ENCODE results near the gene RXFP2.

The RXFP2 gene

DNA sequence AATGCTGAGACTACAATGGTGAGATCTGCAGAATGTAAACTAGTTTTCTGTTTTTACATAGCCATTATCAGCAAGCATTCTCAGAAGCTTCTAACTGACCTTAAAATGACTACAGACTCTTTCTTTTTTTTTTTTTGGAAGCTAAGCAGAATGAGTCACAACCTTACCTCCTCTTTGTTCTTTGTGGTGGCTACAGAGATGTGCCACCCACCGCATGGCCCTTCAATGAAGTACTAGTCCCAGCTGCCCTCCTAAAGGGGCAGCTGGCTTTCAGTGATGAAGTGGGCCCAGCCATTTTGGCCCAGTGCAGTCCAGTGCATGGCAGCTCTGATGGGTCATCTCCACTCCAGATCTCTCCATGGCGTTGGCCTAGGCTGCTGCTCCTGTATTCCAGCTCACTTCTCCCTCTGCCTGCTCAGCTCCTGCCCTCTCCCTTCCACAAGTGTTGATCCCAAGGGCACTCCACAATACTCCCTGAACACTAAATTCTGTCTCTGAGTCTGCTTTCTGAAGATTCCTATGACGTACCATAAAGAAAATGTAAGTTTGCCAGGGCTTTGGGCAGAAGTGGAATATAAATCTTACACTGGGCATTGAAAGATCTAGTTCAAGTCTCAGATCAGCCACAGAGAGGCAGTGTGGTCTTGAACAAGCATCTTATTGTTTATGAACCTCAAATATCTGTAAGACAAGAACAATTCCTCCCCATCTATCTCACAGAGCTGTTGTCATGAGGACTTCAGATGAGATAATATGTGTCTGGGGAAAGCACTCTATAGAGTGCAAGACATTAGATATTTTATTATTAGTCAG lies 85.6 kb downstream of the RXFP2 start:
- H3K36me3 ChIP-seq (ENCODE audit: control insufficient read depth in 2 of 2, insufficient read depth in 2 of 2, low read length in 2 of 2): no peaks in the 10 kb centered on the region
- H3K9ac ChIP-seq (ENCODE audit: low read length in 2 of 2): no peak overlapping the region
- no peak overlapping the region for H3K4me3 ChIP-seq (ENCODE audit: low read length in 2 of 2)
- peaks cover 3% of the 10 kb centered on the region for H3K4me1 ChIP-seq (ENCODE audit: control insufficient read depth, insufficient read depth, low read length)
- no peaks in the 10 kb centered on the region for H3K27me3 ChIP-seq (ENCODE audit: control insufficient read depth in 1 of 2, insufficient read depth in 2 of 2, low read length in 2 of 2)
- H3K9me3 ChIP-seq (ENCODE audit: control insufficient read depth in 2 of 2, low read length in 2 of 2): no peaks in the 10 kb centered on the region
- no peak overlapping the region for H3K27ac ChIP-seq (ENCODE audit: low read length)

DNA sequence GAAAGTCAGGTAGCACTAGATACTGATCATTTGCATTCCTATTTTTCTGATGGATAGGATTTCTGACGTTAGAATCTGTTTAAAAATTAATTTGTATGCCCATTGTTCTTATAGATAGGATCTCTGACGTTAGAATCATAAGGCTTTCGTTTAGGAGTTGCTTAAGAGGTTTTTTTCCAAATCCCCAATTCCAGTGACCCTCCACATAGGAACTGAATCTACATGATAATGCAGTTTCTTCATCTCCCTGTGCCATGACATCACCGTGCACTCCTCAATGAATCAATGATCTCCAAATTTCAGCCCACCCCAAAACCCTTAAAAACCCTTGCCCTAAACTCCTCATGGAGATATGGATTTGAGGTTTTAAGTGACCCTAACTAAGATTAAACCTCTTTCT lies 87.2 kb downstream of the RXFP2 start:
- Histone ChIP-seq H3K27ac (ENCODE audit: low read length) (no peak overlapping the region), H3K9ac (ENCODE audit: low read length in 2 of 2) (no peak overlapping the region), H3K27me3 (ENCODE audit: control insufficient read depth in 1 of 2, insufficient read depth in 2 of 2, low read length in 2 of 2) (no peaks in the 10 kb centered on the region), H3K9me3 (ENCODE audit: control insufficient read depth in 2 of 2, low read length in 2 of 2) (no peaks in the 10 kb centered on the region), H3K4me3 (ENCODE audit: low read length in 2 of 2) (no peak overlapping the region), H3K36me3 (ENCODE audit: control insufficient read depth in 2 of 2, insufficient read depth in 2 of 2, low read length in 2 of 2) (no peaks in the 10 kb centered on the region), H3K4me1 (ENCODE audit: control insufficient read depth, insufficient read depth, low read length) (peaks cover 3% of the 10 kb centered on the region)

DNA sequence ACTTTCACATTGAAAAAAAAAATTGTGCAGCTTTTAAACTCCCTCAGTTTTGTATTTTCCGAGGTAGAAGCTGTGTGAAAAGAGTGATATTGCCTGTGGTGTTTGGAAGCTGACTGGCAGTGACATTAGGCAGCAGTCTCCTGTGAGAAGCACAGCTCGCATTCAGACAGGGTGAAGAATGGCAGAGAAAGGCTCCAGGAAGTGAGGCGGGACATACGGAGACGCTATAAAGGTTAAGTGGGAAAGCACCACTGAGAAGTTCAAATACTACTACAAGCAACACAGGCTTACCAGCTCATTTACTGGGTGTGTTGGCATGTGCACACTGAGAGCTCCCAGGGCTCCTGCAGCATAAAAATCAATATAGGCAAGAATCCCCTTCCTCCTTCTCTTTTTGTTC lies 88.4 kb downstream of the RXFP2 start:
- Histone ChIP-seq H3K4me3 (ENCODE audit: low read length in 2 of 2) (no peak overlapping the region), H3K9me3 (ENCODE audit: control insufficient read depth in 2 of 2, low read length in 2 of 2) (no peaks in the 10 kb centered on the region), H3K9ac (ENCODE audit: low read length in 2 of 2) (no peak overlapping the region), H3K4me1 (ENCODE audit: control insufficient read depth, insufficient read depth, low read length) (peaks cover 3% of the 10 kb centered on the region), H3K27me3 (ENCODE audit: control insufficient read depth in 1 of 2, insufficient read depth in 2 of 2, low read length in 2 of 2) (no peaks in the 10 kb centered on the region), H3K36me3 (ENCODE audit: control insufficient read depth in 2 of 2, insufficient read depth in 2 of 2, low read length in 2 of 2) (no peaks in the 10 kb centered on the region), H3K27ac (ENCODE audit: low read length) (no peak overlapping the region)

DNA sequence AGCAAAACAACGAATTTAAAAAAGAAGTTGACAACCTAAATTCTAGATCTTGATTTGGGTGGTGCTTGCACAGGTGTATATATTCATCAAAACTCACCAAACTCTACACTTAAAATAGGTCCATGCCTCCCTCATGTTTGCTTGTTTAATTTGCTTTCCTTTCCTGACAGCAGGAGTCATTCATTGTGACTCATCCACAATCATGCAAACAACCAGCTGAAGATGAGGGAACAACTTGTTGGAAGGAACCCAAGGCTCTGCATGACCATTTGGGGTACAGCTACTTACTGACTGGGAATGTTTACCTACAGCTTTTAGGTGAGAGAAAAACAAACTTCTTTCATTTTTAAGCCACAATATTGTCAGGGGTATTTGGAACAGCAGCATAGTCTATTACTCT lies 96.6 kb downstream of the RXFP2 start:
- Histone ChIP-seq H3K9me3 (ENCODE audit: control insufficient read depth in 2 of 2, low read length in 2 of 2) (no peaks in the 10 kb centered on the region), H3K9ac (ENCODE audit: low read length in 2 of 2) (no peak overlapping the region), H3K36me3 (ENCODE audit: control insufficient read depth in 2 of 2, insufficient read depth in 2 of 2, low read length in 2 of 2) (no peaks in the 10 kb centered on the region), H3K27ac (ENCODE audit: low read length) (no peak overlapping the region), H3K4me3 (ENCODE audit: low read length in 2 of 2) (no peak overlapping the region), H3K4me1 (ENCODE audit: control insufficient read depth, insufficient read depth, low read length) (no peaks in the 10 kb centered on the region), H3K27me3 (ENCODE audit: control insufficient read depth in 1 of 2, insufficient read depth in 2 of 2, low read length in 2 of 2) (peaks cover 0 to 2% of the 10 kb centered on the region in 2 donors)

DNA sequence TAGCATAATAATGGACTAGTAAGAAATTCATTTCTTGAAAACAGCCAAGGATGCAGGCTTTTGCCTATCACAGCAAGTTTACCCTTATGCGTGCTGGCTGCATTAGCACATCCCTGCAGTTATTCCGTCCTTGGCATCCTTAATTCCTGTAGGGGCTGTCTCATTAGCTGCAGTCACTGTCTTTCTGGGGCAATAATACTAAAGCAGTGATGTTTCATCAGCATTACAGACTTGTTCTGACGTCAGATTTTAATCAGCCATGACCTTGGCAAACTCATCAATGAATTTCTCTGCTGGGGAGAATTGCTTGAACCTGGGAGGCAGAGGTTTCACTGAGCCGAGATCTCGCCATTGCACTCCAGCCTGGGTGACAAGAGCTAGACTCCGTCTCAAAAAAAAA lies 103.7 kb downstream of the RXFP2 start:
- no peaks in the 10 kb centered on the region for H3K9me3 ChIP-seq (ENCODE audit: control insufficient read depth in 2 of 2, low read length in 2 of 2)
- H3K4me1 ChIP-seq (ENCODE audit: control insufficient read depth, insufficient read depth, low read length): peaks cover 3% of the 10 kb centered on the region
- H3K27ac ChIP-seq (ENCODE audit: low read length): no peak overlapping the region
- no peak overlapping the region for H3K9ac ChIP-seq (ENCODE audit: low read length in 2 of 2)
- peaks cover 2 to 4% of the 10 kb centered on the region in 2 donors for H3K27me3 ChIP-seq (ENCODE audit: control insufficient read depth in 1 of 2, insufficient read depth in 2 of 2, low read length in 2 of 2)
- no peaks in the 10 kb centered on the region for H3K36me3 ChIP-seq (ENCODE audit: control insufficient read depth in 2 of 2, insufficient read depth in 2 of 2, low read length in 2 of 2)
- H3K4me3 ChIP-seq (ENCODE audit: low read length in 2 of 2): no peak overlapping the region

DNA sequence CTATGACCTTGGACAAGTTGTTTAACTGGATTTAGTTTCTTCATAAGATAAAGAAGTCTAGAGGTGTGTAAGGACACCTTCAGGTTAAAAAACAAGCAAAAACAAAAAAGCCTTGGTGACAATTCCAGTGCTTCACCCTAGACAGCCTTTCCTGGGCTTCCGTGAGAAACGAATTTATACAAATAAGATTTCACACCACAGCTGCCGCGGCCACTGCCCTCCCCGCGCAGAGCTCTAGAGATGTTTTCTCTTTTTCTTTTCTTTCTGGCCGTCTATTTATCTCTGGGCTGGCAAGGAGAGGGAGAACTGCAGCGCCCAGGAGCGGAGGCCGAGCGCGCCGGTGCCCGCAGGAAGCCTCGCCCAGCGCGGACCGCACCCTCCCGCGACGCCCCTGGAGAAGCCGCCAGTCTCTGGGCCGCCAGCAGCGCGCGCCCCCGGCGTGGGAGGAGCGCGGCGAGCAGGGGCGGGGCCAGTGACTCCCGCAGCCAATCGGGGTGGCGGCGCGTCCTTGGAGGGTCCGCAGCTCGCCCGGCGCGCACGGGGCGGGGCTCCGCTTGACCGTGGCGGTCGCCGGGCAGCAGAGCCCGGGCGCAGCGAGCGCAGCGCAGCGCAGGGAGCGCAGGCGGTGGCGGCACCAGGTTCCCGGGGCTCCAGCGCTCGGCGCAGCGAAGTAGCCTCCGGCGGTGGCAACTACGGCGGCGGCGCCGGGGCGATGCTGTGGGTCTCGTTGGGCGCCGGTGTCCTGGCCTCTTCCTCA lies 107.0 kb downstream of the RXFP2 start:
- no peaks in the 10 kb centered on the region for H3K36me3 ChIP-seq (ENCODE audit: control insufficient read depth in 2 of 2, insufficient read depth in 2 of 2, low read length in 2 of 2)
- peaks cover 3% of the 10 kb centered on the region for H3K4me1 ChIP-seq (ENCODE audit: control insufficient read depth, insufficient read depth, low read length)
- peak overlapping the region; percentile 70 to 78 for H3K4me3 ChIP-seq (ENCODE audit: low read length in 2 of 2)
- H3K27ac ChIP-seq (ENCODE audit: low read length): no peak overlapping the region
- peaks cover 0 to 4% of the 10 kb centered on the region in 2 donors for H3K27me3 ChIP-seq (ENCODE audit: control insufficient read depth in 1 of 2, insufficient read depth in 2 of 2, low read length in 2 of 2)
- H3K9ac ChIP-seq (ENCODE audit: low read length in 2 of 2): peak overlapping the region; percentile 1 to 39
- no peaks in the 10 kb centered on the region for H3K9me3 ChIP-seq (ENCODE audit: control insufficient read depth in 2 of 2, low read length in 2 of 2)

DNA sequence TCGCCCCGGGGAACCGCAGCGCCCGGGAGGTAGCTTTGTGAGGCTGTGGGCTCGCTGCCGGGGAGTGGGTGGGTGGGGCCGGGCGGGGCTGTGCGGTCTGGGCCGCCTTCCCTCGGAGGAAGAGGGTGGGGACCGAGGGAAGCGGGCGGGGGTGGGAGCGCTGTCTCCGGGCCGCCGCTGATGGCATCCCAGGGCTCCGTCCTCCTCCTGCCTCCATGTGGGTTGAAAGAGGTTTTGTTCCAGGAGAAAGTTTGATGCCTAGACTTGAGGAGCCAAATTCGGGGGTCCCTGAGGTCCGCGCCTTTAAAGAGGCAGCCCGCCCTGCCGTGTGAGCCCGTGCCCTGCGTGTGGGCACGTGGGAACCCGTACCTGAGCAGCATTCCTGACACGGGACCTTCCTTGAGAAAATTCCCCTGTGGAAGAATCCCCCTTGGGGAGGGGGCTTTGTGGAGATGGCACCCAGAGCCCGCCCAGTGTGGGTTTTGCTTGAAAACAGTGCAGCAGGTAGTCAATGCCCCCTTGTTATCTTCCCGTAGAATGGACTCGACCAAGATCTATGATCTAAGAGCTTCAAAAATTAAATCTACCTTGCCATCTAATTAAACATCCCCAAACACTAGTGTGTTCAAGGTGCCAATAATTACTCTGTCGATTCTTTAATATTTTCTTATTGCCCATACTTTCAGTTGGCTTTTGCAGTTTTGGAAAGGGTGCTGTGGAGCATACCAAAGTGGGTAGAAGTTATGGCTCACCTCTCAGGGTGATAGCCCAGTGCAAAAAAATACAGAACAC lies 107.8 kb downstream of the RXFP2 start:
- H3K4me1 ChIP-seq (ENCODE audit: control insufficient read depth, insufficient read depth, low read length): peaks cover 3% of the 10 kb centered on the region
- H3K27me3 ChIP-seq (ENCODE audit: control insufficient read depth in 1 of 2, insufficient read depth in 2 of 2, low read length in 2 of 2): peaks cover 0 to 4% of the 10 kb centered on the region in 2 donors
- no peak overlapping the region for H3K27ac ChIP-seq (ENCODE audit: low read length)
- peak overlapping the region; percentile 49 to 78 for H3K4me3 ChIP-seq (ENCODE audit: low read length in 2 of 2)
- H3K9me3 ChIP-seq (ENCODE audit: control insufficient read depth in 2 of 2, low read length in 2 of 2): no peaks in the 10 kb centered on the region
- H3K36me3 ChIP-seq (ENCODE audit: control insufficient read depth in 2 of 2, insufficient read depth in 2 of 2, low read length in 2 of 2): no peaks in the 10 kb centered on the region
- H3K9ac ChIP-seq (ENCODE audit: low read length in 2 of 2): peak overlapping the region in 1 of 2 donors; percentile 37

DNA sequence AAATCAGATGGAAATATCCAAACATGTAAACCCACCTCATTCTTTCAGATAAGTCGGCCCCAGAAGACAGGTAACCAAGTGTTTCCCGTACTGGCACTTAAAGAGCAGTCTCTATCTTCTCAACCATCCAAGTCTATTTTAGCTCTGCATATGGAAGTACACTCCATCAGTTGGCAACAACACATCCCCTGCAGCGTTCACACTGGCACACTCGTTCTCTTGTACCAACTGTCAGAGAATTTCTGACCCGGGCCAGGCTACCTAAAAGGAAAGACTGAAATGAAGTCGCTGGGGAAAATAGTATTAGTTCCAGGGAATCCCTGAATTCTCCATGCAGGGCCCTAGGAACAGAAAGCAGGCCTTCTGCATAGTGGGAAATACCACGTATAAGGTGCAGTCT lies 109.3 kb downstream of the RXFP2 start:
- H3K36me3 ChIP-seq (ENCODE audit: control insufficient read depth in 2 of 2, insufficient read depth in 2 of 2, low read length in 2 of 2): no peaks in the 10 kb centered on the region
- no peak overlapping the region for H3K9ac ChIP-seq (ENCODE audit: low read length in 2 of 2)
- H3K27ac ChIP-seq (ENCODE audit: low read length): no peak overlapping the region
- no peaks in the 10 kb centered on the region for H3K27me3 ChIP-seq (ENCODE audit: control insufficient read depth in 1 of 2, insufficient read depth in 2 of 2, low read length in 2 of 2)
- no peaks in the 10 kb centered on the region for H3K9me3 ChIP-seq (ENCODE audit: control insufficient read depth in 2 of 2, low read length in 2 of 2)
- no peak overlapping the region for H3K4me3 ChIP-seq (ENCODE audit: low read length in 2 of 2)
- H3K4me1 ChIP-seq (ENCODE audit: control insufficient read depth, insufficient read depth, low read length): peaks cover 3% of the 10 kb centered on the region

DNA sequence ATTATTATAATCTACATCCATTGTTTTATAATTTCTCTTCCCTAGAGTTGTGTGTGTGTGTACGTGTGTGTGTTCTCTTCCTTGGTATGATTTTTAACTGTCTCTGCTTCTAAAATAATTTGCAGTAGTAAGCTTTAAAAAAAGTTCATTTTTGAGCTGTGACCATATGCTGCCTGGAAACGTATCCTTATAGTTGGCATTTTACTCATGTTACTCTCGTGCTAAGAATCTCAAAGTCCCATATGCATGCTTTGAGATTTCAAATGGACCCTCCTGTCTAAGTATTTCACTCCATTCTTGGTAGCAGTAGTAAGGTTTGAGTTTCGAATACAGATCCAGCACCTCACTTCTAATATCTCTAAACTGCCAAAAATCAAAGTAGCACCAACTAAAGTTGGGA lies 109.9 kb downstream of the RXFP2 start:
- Histone ChIP-seq H3K27me3 (ENCODE audit: control insufficient read depth in 1 of 2, insufficient read depth in 2 of 2, low read length in 2 of 2) (no peaks in the 10 kb centered on the region), H3K4me1 (ENCODE audit: control insufficient read depth, insufficient read depth, low read length) (peaks cover 3% of the 10 kb centered on the region), H3K4me3 (ENCODE audit: low read length in 2 of 2) (no peak overlapping the region), H3K36me3 (ENCODE audit: control insufficient read depth in 2 of 2, insufficient read depth in 2 of 2, low read length in 2 of 2) (no peaks in the 10 kb centered on the region), H3K9me3 (ENCODE audit: control insufficient read depth in 2 of 2, low read length in 2 of 2) (no peaks in the 10 kb centered on the region), H3K27ac (ENCODE audit: low read length) (no peak overlapping the region), H3K9ac (ENCODE audit: low read length in 2 of 2) (no peak overlapping the region)

DNA sequence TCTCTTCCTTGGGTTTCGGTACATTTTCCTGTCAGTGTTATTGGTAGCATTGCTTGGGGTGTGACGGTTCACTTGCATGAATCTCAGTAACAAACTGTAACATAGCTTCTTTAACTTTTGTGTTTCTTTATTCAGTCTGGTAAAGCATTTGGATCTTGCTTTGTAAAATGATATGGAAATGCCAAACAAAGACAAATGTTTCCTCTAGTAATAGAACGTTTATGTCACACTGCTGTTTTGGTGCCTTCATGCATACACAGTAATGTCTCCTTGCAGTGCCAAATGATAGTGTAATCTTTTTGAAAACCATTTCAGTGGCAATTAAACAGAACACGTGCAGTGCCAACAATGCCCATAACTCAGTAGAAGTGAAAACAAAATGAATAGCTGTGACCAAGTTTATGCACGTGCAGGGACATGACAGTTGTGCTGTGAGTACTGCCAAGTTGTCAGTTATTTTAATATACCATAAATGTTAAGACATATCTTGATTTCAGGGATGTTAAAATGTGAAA lies 110.8 kb downstream of the RXFP2 start:
- Histone ChIP-seq H3K36me3 (ENCODE audit: control insufficient read depth in 2 of 2, insufficient read depth in 2 of 2, low read length in 2 of 2) (no peaks in the 10 kb centered on the region), H3K27ac (ENCODE audit: low read length) (no peak overlapping the region), H3K27me3 (ENCODE audit: control insufficient read depth in 1 of 2, insufficient read depth in 2 of 2, low read length in 2 of 2) (no peaks in the 10 kb centered on the region), H3K4me1 (ENCODE audit: control insufficient read depth, insufficient read depth, low read length) (peaks cover 3% of the 10 kb centered on the region), H3K9me3 (ENCODE audit: control insufficient read depth in 2 of 2, low read length in 2 of 2) (no peaks in the 10 kb centered on the region), H3K9ac (ENCODE audit: low read length in 2 of 2) (no peak overlapping the region), H3K4me3 (ENCODE audit: low read length in 2 of 2) (no peak overlapping the region)

All from stomach smooth muscle (tissue), 2 donors.